HG02798 (cell line): ENCODE measurements around the gene AUTS2.

ENCODE experiments used
- ATAC-seq: cut with Tn5 transposase; IDR thresholded peaks from one replicate; pipeline ENCODE4 v1.9.1; 2021; ENCODE audit warnings: mild to moderate bottlenecking; ENCODE audit not compliant: unreplicated experiment, poor library complexity

Gene AUTS2

DNA sequence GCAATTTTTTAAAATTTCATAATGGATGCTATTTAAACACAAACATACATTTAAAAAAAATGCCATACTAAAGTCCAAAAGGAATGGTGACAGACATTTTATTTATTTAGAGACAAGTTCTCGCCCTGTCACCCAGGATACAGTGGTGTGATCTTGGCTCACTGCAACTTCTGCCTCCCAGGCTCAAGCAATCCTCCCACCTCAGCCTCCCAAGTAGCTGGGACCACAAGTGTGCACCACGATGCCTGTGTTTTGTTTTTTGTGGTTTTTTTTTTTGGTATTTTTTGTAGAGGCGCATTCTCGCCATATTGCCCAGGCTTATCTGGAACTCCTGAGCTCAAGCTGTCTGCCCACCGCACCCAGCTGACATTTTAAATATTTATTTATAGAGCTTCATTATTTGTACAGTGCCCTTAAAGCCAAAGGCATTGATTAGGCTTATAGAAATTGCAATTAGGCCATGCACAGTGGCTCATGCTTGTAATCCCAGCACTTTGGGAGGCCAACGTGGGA lies 703.5 kb downstream of the AUTS2 start:
- ATAC-seq: no peak

DNA sequence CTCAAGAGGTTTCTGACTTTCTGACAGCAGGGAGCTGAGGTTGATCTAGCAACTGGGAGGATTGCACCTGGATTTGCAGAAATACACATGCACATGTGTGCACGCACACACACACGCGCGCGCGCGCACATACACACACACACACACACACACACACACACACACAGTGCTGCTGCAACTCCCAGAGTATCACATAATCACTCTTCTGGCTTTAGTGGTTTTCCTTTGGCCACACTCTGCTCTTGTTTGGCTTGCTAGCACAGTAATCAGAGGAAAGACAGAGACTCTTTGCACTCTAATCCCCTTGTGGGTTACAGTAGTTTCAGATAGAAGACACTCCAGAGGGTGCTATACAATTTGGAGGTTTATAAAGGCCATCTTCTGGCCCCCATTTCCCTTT lies 705.0 kb downstream of the AUTS2 start:
- no peak for ATAC-seq

DNA sequence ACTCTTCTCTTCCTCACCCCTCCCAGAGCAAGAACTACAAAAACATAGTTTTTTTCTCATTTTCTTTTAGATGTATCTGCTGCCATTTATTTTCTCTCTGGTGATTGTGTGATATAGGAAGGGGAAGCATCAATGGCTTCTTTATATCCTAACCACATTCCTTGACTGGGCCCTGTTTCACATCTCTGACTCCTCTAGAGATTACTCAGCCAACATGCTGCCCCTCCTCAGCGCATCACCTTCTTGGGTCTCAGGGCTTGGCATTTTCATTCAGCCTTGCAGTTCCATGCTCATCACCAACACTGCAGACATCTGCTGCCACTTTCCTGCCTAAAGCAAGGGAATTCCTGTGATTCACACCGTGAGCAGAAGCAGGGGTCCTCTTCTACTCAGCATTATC lies 705.5 kb downstream of the AUTS2 start:
- ATAC-seq: no peak

DNA sequence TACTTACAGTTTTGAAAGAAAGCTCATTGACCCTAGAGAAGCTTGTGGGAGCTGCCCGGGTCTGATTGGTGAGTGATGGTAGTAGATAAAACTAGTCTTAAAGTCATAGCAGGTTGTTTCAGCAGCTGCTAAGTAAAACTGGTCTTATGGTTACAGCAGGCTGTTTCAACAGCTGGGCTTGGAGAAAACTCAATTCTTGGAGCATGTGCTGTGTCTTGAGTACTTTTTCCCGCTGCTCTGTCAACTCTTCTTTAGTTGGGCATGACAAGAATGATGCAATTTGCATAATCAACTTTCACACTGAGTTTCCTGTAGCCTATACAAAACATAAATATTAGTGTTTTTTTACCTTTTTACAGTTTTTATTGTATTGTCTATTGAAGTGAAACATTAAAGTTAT lies 707.9 kb downstream of the AUTS2 start:
- ATAC-seq: no peak

DNA sequence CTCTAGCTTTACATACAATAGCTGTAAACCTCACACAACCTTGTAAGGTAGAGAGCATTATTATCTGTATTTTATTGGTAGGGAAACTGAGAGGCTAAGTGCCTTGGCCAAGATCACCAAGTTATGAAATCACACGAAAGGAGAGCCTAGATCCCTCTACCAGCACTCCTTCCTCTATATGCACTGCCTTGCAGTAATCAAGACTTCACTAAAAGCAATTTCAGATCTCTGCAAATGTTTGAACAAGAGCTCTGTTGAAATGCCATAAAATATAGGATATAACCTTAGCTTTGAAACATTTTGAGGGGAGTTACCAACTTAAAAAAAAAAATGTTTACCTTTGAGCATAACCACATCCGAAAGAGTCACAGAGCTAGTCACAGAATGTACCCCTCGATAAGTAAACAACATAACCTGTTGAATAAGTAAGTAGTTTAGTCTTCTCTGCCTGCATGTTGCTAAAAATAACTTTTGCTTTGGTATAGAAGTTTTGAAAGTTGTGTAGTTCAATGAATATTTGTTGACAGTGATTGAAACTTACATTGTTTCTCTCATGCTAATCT lies 709.4 kb downstream of the AUTS2 start:
- no peak for ATAC-seq

DNA sequence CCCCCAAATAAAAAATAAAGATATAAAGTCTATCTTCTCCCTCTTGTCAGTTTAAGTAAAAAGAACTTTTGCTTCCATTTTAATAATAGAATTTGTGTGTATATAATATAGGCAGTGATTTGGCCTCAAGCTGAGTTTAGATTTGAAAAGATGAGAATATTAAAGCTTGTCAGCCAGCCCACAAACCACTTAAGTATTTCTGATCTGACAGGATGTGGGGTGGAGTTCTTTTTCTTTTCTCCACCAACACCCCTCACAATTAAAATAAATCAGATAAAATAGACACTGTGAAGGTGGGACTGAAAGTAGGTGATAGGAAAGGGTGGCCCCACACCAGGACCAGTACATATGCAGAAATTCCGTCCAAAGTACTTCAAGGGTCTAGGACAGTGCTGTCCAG lies 714.1 kb downstream of the AUTS2 start:
- ATAC-seq: no peak

DNA sequence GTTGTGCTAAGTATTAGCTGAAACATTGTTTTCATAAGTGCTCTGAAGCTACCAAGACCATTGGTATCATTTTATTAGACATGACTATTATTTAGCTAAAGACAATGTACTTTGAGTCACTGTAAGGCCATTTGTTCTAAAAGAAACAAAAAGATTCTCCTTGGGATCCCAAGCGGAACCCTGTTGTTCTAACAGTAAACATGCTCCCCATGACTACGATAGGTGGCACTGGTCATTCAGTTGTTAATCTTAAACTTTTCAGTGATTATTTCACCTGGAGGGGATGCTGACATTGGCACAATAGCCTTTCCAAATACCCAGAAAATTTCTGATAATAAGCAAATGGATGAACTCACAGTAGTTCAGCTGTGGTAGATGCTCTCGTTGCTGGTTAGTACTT lies 715.0 kb downstream of the AUTS2 start:
- ATAC-seq: no peak

DNA sequence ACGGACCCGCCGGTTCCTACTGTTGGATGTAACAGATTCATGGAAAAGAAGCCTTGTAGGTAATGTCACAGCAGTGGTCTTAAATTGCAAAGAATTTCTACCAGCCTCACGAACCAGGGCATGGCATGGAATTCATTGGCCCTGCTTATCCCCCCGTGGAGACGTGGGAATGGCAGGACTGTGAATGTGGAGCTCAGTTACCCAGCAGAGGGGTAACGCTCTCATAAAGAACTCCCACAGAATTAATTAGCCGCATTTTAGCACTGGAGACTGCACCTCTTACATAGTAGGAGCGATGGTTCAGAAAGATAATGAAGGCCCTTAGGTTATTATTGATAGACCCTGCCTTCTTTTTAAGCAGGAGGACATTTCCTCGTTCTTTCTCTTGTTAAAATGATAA lies 715.4 kb downstream of the AUTS2 start:
- ATAC-seq: no peak

DNA sequence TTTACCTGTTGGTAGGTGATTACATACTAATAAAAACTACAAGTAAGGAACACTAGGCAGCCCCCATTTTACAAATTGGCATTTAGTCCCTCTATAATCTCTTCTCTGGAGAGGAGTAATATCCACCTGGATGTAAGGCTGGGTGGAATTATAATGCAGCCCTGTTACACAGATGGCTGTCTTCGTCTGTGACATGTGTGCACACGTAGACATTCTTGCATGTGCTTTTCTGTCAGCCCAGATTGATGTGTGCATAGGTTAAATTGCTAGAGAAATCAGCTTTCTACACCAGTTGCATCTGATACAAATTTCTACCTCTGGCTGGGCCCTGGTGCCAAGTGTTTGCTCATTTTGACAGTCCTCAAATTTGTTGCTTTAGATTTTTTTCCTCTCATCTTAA lies 715.9 kb downstream of the AUTS2 start:
- no peak for ATAC-seq

DNA sequence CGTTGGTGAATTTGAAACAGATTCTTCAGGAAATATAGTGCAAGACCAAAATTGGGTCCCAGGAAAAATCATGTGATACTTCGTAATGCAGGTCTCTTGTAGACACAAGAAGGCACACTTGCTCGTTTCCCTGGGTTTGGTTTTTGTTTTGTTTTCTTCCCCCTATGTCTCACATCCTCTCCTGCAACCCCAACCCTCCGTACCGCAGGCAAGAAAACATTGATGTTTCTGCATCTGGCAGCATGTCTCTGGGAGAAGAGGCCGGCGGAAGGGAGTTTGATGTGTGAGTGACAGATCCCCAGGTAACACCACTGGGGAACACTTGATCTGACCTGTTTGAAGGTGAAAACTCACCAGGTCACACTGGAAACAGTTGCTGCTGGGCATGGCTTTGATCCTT lies 718.5 kb downstream of the AUTS2 start:
- ATAC-seq: no peak

DNA sequence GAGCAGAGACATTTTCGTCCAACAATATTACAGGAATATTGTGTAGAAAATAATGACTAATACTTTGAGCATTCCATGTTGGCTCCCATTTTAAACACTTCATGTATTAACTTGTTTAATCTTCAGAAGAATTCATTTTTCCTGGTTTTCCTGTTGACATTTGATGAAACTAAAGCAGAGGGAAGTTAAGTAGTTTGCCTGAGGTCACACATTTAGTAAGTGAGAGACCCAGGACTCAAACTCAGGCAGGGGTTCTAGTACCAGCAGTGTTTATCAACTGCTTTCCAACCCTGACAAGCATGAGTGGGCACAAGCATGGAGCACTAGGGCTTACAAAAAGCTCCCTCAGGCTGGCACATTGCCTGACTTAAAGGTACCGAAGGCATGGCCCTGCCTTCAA lies 719.1 kb downstream of the AUTS2 start:
- no peak for ATAC-seq

DNA sequence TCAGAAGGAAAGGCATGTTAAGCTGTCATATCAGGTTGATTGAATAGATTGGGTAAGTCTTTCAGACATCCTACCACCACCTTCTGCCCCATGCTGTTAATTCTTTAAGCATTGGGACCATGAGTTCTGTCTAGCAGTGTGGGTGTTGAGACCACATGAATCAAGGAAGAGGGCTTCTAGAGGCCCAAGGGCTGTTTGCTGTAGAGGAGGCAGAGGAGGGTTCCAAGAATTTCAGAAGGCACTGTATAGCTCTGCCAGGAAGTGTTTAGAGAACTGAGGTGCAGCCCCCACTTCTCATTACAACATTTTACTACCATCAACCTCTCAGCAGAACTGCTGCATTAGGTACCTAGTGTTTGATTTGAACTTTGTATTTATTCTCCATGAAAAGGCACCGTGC lies 720.2 kb downstream of the AUTS2 start:
- ATAC-seq: no peak

DNA sequence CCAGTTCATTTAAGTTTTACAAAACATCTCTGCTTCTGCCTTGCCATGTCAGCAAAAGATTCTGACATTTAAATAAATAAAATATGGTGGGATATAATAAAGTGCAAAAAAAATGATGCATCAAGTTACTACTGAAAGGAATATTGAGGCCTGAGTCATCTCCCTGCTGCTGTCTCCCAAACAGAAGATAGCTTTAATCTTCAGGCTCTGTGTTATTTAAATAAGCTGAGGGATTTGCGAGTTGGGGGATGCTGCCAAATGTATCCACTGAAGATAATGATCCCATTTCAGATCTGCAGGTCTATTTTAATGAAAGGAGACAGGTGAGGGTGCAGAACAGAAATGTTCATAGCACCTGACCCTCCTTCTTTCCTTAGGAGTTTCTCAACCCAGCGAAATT lies 720.8 kb downstream of the AUTS2 start:
- ATAC-seq: no peak

DNA sequence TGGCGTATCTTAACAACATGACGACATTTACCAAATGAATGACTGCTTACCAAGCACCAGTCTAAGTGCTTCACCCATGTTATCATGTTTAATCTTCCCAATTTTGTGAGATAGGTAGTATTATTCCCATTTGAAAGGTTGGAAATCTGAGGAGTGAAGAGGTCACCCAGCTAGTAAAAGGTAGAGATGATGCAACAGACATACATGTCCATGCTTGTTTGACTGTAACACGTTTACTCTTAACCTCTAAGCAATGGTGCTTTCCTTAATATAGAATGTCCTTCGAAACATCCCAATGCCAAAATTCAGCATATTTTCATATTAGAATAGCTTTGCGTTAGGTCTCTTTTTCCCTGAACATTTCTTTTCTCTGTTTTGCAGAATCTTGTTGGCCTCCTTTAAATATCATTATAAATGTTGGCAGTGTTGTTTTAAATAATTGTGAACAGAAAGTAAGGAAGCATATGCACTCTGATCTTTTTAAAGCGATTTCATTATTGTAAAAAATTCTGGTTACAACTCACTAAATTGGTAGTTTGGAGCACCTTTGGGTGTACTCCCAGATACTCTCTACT lies 722.8 kb downstream of the AUTS2 start:
- no peak for ATAC-seq

DNA sequence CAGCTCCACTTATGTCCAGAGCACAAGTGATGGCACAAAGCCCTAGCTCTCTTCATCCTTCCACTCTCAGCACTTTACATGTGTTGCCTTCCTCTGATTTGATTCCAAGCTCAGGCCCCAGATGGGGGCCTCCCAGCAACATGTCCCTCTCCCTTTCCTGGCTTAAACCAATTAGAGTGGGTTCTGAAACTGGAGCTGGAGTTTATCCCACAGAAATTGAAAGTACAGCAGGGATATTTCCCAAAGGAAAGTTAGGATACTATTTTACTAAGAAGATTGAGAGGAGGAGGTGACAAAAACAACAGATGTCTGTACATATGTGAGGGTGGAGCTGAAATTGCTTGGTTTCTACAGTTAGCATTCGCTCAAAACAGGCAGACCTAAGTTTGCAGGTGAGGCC lies 724.6 kb downstream of the AUTS2 start:
- no peak for ATAC-seq

DNA sequence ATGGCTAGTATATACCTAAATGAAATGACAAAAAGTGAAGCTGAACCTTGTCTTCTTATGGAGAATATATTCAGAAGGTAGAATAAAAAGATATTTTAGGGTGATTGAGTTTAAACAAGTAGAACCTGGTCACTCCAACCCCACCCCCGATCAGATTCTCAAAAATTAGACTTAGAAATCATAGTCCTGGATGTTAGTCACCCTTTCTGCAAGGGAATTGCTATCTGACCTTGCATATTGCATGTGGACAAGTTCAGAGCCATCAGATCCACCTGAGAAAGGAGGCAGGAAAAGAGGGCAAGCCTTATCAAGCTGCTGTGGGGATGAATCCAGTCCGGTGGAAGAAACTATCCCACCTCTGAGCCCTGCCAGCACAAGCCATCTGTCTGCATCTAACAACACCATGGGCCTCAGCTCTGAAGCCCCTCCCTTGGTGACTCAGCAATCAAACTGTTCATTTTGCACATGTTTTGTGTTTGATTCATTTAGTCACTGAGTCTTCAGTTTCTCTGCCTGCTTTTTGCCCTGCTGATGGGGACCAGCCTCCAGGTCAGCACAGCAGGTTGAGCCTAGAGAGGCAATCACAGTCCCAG lies 727.3 kb downstream of the AUTS2 start:
- no peak for ATAC-seq

DNA sequence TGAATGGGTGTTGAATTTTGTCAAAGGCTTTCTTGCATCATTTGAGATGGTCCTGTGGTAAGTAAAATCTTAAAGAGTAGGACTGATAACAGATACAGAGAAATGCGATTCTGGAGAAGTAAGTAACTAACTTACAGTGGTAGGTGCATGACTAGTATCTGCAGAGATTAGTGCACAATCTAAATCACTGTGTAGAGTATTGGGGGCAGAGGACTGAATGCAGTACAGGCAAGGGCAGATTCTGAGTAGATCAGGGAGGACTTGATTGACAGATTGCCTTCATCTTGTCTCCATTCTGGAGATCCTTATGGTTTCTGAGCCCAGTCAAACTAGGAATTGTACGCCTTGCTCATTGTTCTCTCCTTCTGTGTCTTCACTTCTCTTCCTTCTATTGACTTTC lies 736.0 kb downstream of the AUTS2 start:
- ATAC-seq: no peak

DNA sequence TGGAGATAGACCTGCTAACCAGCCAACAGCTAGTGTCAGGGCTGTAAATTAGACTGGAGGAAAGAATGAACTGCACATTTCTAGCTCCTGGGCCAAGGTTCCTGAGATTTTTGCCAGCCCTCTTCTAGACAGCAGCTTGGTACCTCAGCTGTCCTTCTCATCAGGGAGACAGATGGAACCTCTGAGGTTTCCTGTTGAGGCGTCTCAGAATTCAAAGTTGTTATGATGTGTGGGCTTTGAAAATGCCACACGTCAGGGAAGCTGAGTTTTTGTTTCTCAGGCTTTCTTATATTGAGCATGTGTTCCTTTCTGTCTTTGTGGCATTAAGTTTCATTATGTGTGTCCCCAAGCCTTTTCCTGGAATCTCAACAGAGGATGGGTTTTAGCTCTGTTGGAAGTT lies 736.6 kb downstream of the AUTS2 start:
- ATAC-seq: no peak

DNA sequence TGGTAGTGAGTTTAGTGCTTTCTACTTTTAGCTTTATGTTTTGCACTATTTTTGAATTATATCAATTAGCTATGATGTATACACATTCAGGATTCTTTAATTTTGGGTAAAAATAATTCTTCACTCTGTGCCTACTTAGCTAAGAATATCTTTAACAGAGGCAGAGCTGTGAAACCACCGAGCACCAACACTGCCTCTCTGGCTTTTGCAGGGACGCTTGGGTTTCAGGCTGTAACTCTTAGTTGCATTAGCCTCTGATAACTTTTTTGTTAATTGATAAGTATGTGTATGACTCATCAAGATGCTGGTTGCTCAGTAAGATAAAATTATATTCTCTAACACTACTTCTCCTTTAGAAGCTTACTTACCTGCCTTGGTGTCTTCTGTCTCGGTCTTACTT lies 738.3 kb downstream of the AUTS2 start:
- ATAC-seq: no peak

DNA sequence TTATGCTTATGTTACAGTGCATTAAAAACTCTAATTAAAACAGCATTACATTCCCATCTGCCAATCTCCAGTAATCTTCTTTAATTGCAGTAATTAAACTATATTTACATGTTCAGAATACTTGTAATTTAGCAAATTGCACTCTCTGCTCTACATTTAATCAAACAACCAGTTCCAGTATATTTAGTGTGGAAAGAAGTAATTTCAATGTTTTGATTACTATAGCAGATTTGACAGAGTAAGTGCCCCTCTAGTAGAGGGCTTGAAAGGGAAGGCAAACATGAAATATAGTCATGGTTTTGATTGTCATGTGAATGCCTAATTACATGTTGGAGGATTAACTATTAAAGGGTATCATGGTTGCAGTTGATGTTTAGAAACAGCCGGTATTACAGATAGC lies 739.7 kb downstream of the AUTS2 start:
- no peak for ATAC-seq

DNA sequence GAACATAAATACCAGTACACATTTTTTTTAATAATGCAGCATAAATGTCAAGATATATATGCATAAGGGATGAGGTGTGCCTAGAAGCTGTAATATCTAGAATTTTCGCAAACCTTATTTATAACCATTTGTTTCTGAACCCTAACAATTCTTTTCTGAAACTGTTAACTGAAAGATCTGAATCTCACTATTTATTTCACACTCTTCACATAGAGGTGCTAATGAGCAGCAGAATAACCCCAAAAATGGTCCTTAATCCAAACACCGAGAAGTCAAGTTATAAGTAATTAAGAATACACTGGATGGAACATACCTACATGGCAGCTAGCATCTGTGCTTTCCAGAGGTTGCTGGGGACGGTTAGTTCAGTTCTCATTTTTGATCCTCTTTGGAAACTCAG lies 742.0 kb downstream of the AUTS2 start:
- no peak for ATAC-seq

DNA sequence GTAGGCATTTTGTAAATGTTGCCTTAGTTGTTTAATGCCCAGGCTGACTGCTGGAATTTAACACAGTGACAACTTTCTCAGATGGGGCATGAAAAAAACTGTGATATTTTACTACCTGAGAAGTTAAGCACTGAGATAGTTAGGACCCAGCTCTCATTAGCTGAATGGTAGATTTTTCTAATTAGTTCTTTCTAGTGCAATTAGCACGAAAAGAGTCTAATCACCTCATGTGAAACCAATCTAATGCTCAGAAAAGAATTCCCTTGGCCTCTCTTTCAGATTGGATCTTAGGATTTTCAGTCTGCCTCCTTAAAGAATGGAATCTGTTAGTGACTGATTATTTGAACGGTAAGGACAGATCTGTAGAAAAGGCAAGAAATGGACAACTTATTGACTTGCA lies 743.2 kb downstream of the AUTS2 start:
- no peak for ATAC-seq
